NCI-H69 (cell line): ENCODE data around the gene NLRC3.

Source experiments
- DNase-seq: peaks from one replicate; lab custom pipeline; 2025; lab: John Stamatoyannopoulos, UW

The NLRC3 gene

GRCh38 chr16:3580251-3580651 is 3.0 kb upstream of the NLRC3 start:
- no peak for DNase-seq

- DNase-seq, result no peak
Observed at GRCh38 chr16:3579776-3580175, 2.6 kb upstream of the NLRC3 start.

- DNase-seq, result no peak
Observed at GRCh38 chr16:3578610-3579551, 1.7 kb upstream of the NLRC3 start.

- DNase-seq, result no peak
Observed at GRCh38 chr16:3578121-3578520, 918 bp upstream of the NLRC3 start.

GRCh38 chr16:3576211-3576610 is 992 bp downstream of the NLRC3 start:
- DNase-seq, result no peak

- no peak for DNase-seq
Observed at GRCh38 chr16:3575491-3575890, 1.7 kb downstream of the NLRC3 start.

- DNase-seq, result no peak
Observed at GRCh38 chr16:3574195-3574594, 3.0 kb downstream of the NLRC3 start.

GRCh38 chr16:3573146-3573815 is 3.9 kb downstream of the NLRC3 start:
- no peak for DNase-seq

GRCh38 chr16:3570420-3571062 is 6.7 kb downstream of the NLRC3 start:
- DNase-seq, result no peak

- no peak for DNase-seq
Observed at GRCh38 chr16:3569851-3570250, 7.4 kb downstream of the NLRC3 start.

GRCh38 chr16:3566990-3567389 is 10.2 kb downstream of the NLRC3 start:
- no peak for DNase-seq

GRCh38 chr16:3564889-3565141 is 12.4 kb downstream of the NLRC3 start:
- no peak for DNase-seq

GRCh38 chr16:3564130-3564888 is 12.9 kb downstream of the NLRC3 start:
- DNase-seq, result no peak

- no peak for DNase-seq
Observed at GRCh38 chr16:3562914-3563480, 14.2 kb downstream of the NLRC3 start.

GRCh38 chr16:3561626-3562025 is 15.6 kb downstream of the NLRC3 start:
- DNase-seq, result no peak

- DNase-seq, result no peak
Observed at GRCh38 chr16:3554351-3554928, 22.8 kb downstream of the NLRC3 start.

- peak; percentile 82 for DNase-seq
Observed at GRCh38 chr16:3553138-3553923, 23.9 kb downstream of the NLRC3 start.

GRCh38 chr16:3550851-3551847 is 26.1 kb downstream of the NLRC3 start:
- DNase-seq, result no peak

- DNase-seq, result no peak
Observed at GRCh38 chr16:3549906-3550305, 27.3 kb downstream of the NLRC3 start.

- DNase-seq, result no peak
Observed at GRCh38 chr16:3548859-3549258, 28.3 kb downstream of the NLRC3 start.
